Aorta (tissue), 5 donors: Measurements from ENCODE around the gene RBM20. TPM values are rescaled to one million over a fixed set of nuclear protein-coding genes. Genes with fewer than 3 reads are reported as not detected.
A peak's percentile ranks its signal among the peaks of the same experiment; 100 is the strongest.

Experiments
- ATAC-seq: fragments of 200-7000 bp; cut with Tn5 transposase; one replicate; pipeline ENCODE4 v1.9.1; 2022; ENCODE audit warnings: moderate library complexity; ENCODE audit not compliant: low FRiP score
- DNase-seq, 2 donors: peaks; one replicate each; pipeline ENCODE4 v3.0.0-alpha.2; 2020
- H3K27ac ChIP-seq, 2 donors: one replicate each; pipeline ENCODE4 v1.5.1; 2013; ENCODE audit warnings: low read length in 2 of 2, mild to moderate bottlenecking in 2 of 2, moderate library complexity in 2 of 2, control low read depth in 1 of 2, inconsistent platforms in 1 of 2, low read depth in 1 of 2
- H3K27me3 ChIP-seq, 2 donors: one replicate each; pipeline ENCODE4 v1.6.1; 2013; ENCODE audit warnings: control low read depth in 1 of 2, low read length in 1 of 2, mild to moderate bottlenecking in 1 of 2, moderate library complexity in 1 of 2; ENCODE audit not compliant: insufficient read depth in 2 of 2, control insufficient read depth in 1 of 2
- H3K36me3 ChIP-seq, 2 donors: one replicate each; pipeline ENCODE4 v1.6.1; 2013; ENCODE audit warnings: control low read depth in 1 of 2, low read length in 1 of 2, mild to moderate bottlenecking in 1 of 2; ENCODE audit not compliant: insufficient read depth in 2 of 2, control insufficient read depth in 1 of 2
- H3K4me1 ChIP-seq, 2 donors: one replicate each; pipeline ENCODE4 v1.6.1; 2013; ENCODE audit warnings: low read length in 2 of 2, control low read depth in 1 of 2, mild to moderate bottlenecking in 1 of 2, moderate library complexity in 1 of 2; ENCODE audit not compliant: insufficient read depth in 2 of 2, control insufficient read depth in 1 of 2
- H3K4me3 ChIP-seq, 2 donors: one replicate each; pipeline ENCODE4 v1.5.1; 2013; ENCODE audit warnings: low read length in 2 of 2, control low read depth in 1 of 2, mild to moderate bottlenecking in 1 of 2
- H3K9me3 ChIP-seq: one replicate; pipeline ENCODE4 v1.6.1; 2013; ENCODE audit warnings: mild to moderate bottlenecking, low read length; ENCODE audit not compliant: control insufficient read depth
- WGBS, 2 donors: extraction: QIAGEN DNeasy Blood & Tissue Kit; methylation state at CpG; one replicate each; pipeline ENCODE4 v1.1.7; 2013; 5-methylcytosine and 5-hydroxymethylcytosine counted together
- intact Hi-C, 2 donors: fragments of 100-400 bp; cut with DNase I; formaldehyde crosslinking; loops; one replicate each; pipeline versions ENCODE4 v1.14.2 to v1.15.0; 2022
- polyA plus RNA-seq, 2 donors: library from polyadenylated mRNA; stranded (reverse); fragments of 200-250 nt; gene quantifications; one replicate each; pipeline ENCODE4 v1.2.3, GENCODE V29; 2013
- total RNA-seq, 2 donors: library from RNA; stranded (reverse); fragmentation: NEBNext Ultra II Directional; extraction: Animal tissue kit (Norgen Biotek cat#: 25700); gene quantifications; one replicate each; pipeline ENCODE4 v1.2.1, GENCODE V29; 2021
- donor health status: healthy with polysubstance abuse.
- donor health status: Bipolar disorder and iron deficiency.
- donor health status: DM: no; HTN: no; CAD: no.
- donor health status: DM: no; HTN: no; CAD: no.
- donor health status: DM: yes; HTN: yes; CAD: no.

Gene RBM20
- total and polyA plus RNA-seq, 4 donors: 2.9 to 11.2 (median 8.0) TPM

- Histone ChIP-seq H3K36me3 (peaks cover 4% of the 10 kb centered on the region in 2 donors), H3K4me3 (no peak overlapping the region), H3K9me3 (no peaks in the 10 kb centered on the region), H3K4me1 (peaks cover 0 to 3% of the 10 kb centered on the region in 2 donors), H3K27ac (peak overlapping the region in 1 of 2 donors; percentile 3), H3K27me3 (no peaks in the 10 kb centered on the region)
- ATAC-seq (peak; percentile 54), DNase-seq (no peak)
- intact Hi-C loops: no loop called here
- WGBS, 2 donors: 20 to 33% methylated on average over 4 of the region's 4 CpGs
Measured at GRCh38 chr10:110794808-110795207, 150.7 kb downstream of the RBM20 start.

- intact Hi-C loops: no loop called here
- Histone ChIP-seq H3K9me3 (no peaks in the 10 kb centered on the region), H3K27me3 (no peaks in the 10 kb centered on the region), H3K4me3 (no peak overlapping the region), H3K36me3 (peaks cover 4 to 5% of the 10 kb centered on the region in 2 donors), H3K4me1 (peaks cover 0 to 3% of the 10 kb centered on the region in 2 donors), H3K27ac (no peak overlapping the region)
- DNase-seq: no peak
- 82% methylated on average over 10 of the region's 10 CpGs for WGBS, 2 donors
- ATAC-seq: no peak
Measured at GRCh38 chr10:110797416-110797815, 153.3 kb downstream of the RBM20 start.

- ATAC-seq: no peak
- DNase-seq: no peak
- Histone ChIP-seq H3K4me3 (no peak overlapping the region), H3K27ac (no peak overlapping the region), H3K9me3 (no peaks in the 10 kb centered on the region), H3K4me1 (peaks cover under 1 to 3% of the 10 kb centered on the region in 2 donors), H3K27me3 (no peaks in the 10 kb centered on the region), H3K36me3 (peaks cover 4 to 5% of the 10 kb centered on the region in 2 donors)
- 95 to 97% methylated on average over 2 of the region's 2 CpGs for WGBS, 2 donors
- intact Hi-C loops: no loop called here
Measured at GRCh38 chr10:110798340-110798739, 154.2 kb downstream of the RBM20 start.

GRCh38 chr10:110802090-110802489, 158.0 kb downstream of the RBM20 start:
- H3K27me3 ChIP-seq: no peaks in the 10 kb centered on the region
- 82 to 86% methylated on average over 1 of the region's 1 CpG for WGBS, 2 donors
- H3K4me3 ChIP-seq: no peak overlapping the region

GRCh38 chr10:110802551-110803238, 158.6 kb downstream of the RBM20 start:
- 3 to 4% methylated on average over 7 of the region's 7 CpGs for WGBS, 2 donors
- Histone ChIP-seq H3K27me3 (no peaks in the 10 kb centered on the region), H3K9me3 (no peaks in the 10 kb centered on the region), H3K4me1 (peaks cover 0 to 3% of the 10 kb centered on the region in 2 donors), H3K4me3 (no peak overlapping the region), H3K36me3 (peaks cover 2 to 4% of the 10 kb centered on the region in 2 donors), H3K27ac (peak overlapping the region; percentile 24 to 32)
- ATAC-seq (peak; percentile 77), DNase-seq (peak; percentile 87 to 90)
- intact Hi-C loops: loop anchor here (5.0 kb wide), 3 partner anchors 55 to 90 kb away; partner anchors contain the start of gene PDCD4 (in 1 of the 2)

More at GRCh38 chr10:110802090-110802489, 158.0 kb downstream of the RBM20 start:
- H3K4me1 ChIP-seq: peaks cover 0 to 3% of the 10 kb centered on the region in 2 donors
- H3K27ac ChIP-seq: peak overlapping the region; percentile 6 to 61
- peaks cover 4 to 5% of the 10 kb centered on the region in 2 donors for H3K36me3 ChIP-seq
- intact Hi-C loops: loop anchor here (5.0 kb wide), 3 partner anchors 55 to 90 kb away; partner anchors contain the start of gene PDCD4 (in 1 of the 2)
- no peak for DNase-seq
- no peaks in the 10 kb centered on the region for H3K9me3 ChIP-seq
- ATAC-seq: no peak

- peaks cover 0 to 3% of the 10 kb centered on the region in 2 donors for H3K4me1 ChIP-seq
- 51 to 55% methylated on average over 6 of the region's 6 CpGs for WGBS, 2 donors
- H3K27ac ChIP-seq: peak overlapping the region in 1 of 2 donors; percentile 24
- H3K4me3 ChIP-seq: no peak overlapping the region
- H3K9me3 ChIP-seq: no peaks in the 10 kb centered on the region
- H3K27me3 ChIP-seq: no peaks in the 10 kb centered on the region
- peaks cover 2 to 4% of the 10 kb centered on the region in 2 donors for H3K36me3 ChIP-seq
- no peak for DNase-seq
- no peak for ATAC-seq
- intact Hi-C loops: loop anchor here (5.0 kb wide), 3 partner anchors 56 to 89 kb away; partner anchors contain the start of gene PDCD4 (in 1 of the 2)
Measured at GRCh38 chr10:110803239-110803749, 159.2 kb downstream of the RBM20 start.

- peak in 1 of 2 donors; percentile 58 for DNase-seq
- intact Hi-C loops: loop anchor here (2.0 to 5.0 kb wide), 4 partner anchors 57 to 89 kb away; partner anchors contain the start of gene PDCD4 (in 1 of the 2)
- Histone ChIP-seq H3K4me1 (peaks cover 0 to 3% of the 10 kb centered on the region in 2 donors), H3K36me3 (peaks cover 2 to 4% of the 10 kb centered on the region in 2 donors), H3K27ac (peak overlapping the region in 1 of 2 donors; percentile 49), H3K9me3 (no peaks in the 10 kb centered on the region), H3K27me3 (no peaks in the 10 kb centered on the region), H3K4me3 (no peak overlapping the region)
- peak; percentile 88 for ATAC-seq
- 23 to 24% methylated on average over 6 of the region's 6 CpGs for WGBS, 2 donors
Measured at GRCh38 chr10:110803830-110804338, 159.7 kb downstream of the RBM20 start.

GRCh38 chr10:110804376-110804775, 160.2 kb downstream of the RBM20 start:
- H3K4me3 ChIP-seq: no peak overlapping the region
- H3K9me3 ChIP-seq: no peaks in the 10 kb centered on the region
- intact Hi-C loops: loop anchor here (2.0 to 5.0 kb wide), 4 partner anchors 57 to 88 kb away; partner anchors contain the start of gene PDCD4 (in 1 of the 2)
- peaks cover 0 to 3% of the 10 kb centered on the region in 2 donors for H3K4me1 ChIP-seq
- ATAC-seq: no peak
- WGBS, 2 donors: 91 to 97% methylated on average over 1 of the region's 1 CpG
- H3K27ac ChIP-seq: peak overlapping the region in 1 of 2 donors; percentile 49
- DNase-seq: no peak
- H3K36me3 ChIP-seq: peaks cover 0 to 2% of the 10 kb centered on the region in 2 donors
- H3K27me3 ChIP-seq: no peaks in the 10 kb centered on the region
